Keratinocyte (primary cell): ENCODE results near the gene CTCF. TPM values are rescaled to one million over a fixed set of nuclear protein-coding genes. Genes with fewer than 3 reads are reported as not detected.

Experiments used
- DNase-seq: peaks from one replicate; pipeline ENCODE4 v3.0.0-alpha.2; 2011; ENCODE audit warnings: low read depth, missing footprints, low spot score
- FAIRE-seq: peaks from 2 replicates; lab custom pipeline; 2011; peaks lifted over from hg19 to GRCh38; lab: Jason Lieb, UNC
- H2AFZ ChIP-seq: 2 replicates; pipeline ENCODE4 v1.6.0; 2012; ENCODE audit warnings: low read length, control low read depth, inconsistent platforms; ENCODE audit not compliant: control insufficient read depth
- H3K27ac ChIP-seq: 2 replicates; pipeline ENCODE4 v1.5.1; 2011; ENCODE audit warnings: low read length; ENCODE audit not compliant: control insufficient read depth, insufficient read depth
- H3K27me3 ChIP-seq: 3 replicates; pipeline ENCODE4 v1.6.0; 2011; ENCODE audit warnings: low read length; ENCODE audit not compliant: control insufficient read depth, insufficient read depth; ENCODE audit errors: extremely low read depth
- H3K36me3 ChIP-seq, 2 experiments: 2 replicates in 1 of 2; 3 replicates in 1 of 2; pipeline ENCODE4 v1.5.1; 2011; ENCODE audit warnings: low read length in 2 of 2, mild to moderate bottlenecking in 1 of 2; ENCODE audit not compliant: control insufficient read depth in 2 of 2, insufficient read depth in 2 of 2; ENCODE audit errors: extremely low read depth in 1 of 2
- H3K4me1 ChIP-seq: 3 replicates; pipeline ENCODE4 v1.5.1; 2011; ENCODE audit warnings: low read length; ENCODE audit not compliant: control insufficient read depth, insufficient read depth; ENCODE audit errors: extremely low read depth
- H3K4me2 ChIP-seq: 3 replicates; pipeline ENCODE4 v1.6.0; 2011; ENCODE audit warnings: low read depth, low read length; ENCODE audit not compliant: control insufficient read depth, insufficient read depth; ENCODE audit errors: extremely low read depth
- H3K4me3 ChIP-seq, 3 experiments: fragments of 200-600 bp in 1 of 3; sonication (generic) in 1 of 3; 2 replicates in 2 of 3; 3 replicates in 1 of 3; pipeline ENCODE4 v1.5.1; 2011 to 2016; ENCODE audit warnings: low read length in 3 of 3, mild to moderate bottlenecking in 3 of 3, control low read depth in 2 of 3, inconsistent platforms in 1 of 3, low read depth in 1 of 3, mixed read lengths in 1 of 3, mixed run types in 1 of 3, moderate library complexity in 1 of 3; ENCODE audit not compliant: control insufficient read depth in 2 of 3, insufficient read depth in 2 of 3; ENCODE audit errors: extremely low read depth in 1 of 3
- H3K79me2 ChIP-seq: 2 replicates; pipeline ENCODE4 v1.6.0; 2012; ENCODE audit warnings: low read length; ENCODE audit not compliant: control insufficient read depth, insufficient read depth
- H3K9ac ChIP-seq: 3 replicates; pipeline ENCODE4 v1.6.0; 2011; ENCODE audit warnings: low read length; ENCODE audit not compliant: control insufficient read depth, insufficient read depth; ENCODE audit errors: extremely low read depth
- H3K9me1 ChIP-seq: 3 replicates; pipeline ENCODE4 v1.6.0; 2011; ENCODE audit warnings: low read length; ENCODE audit not compliant: control insufficient read depth, insufficient read depth; ENCODE audit errors: extremely low read depth
- H3K9me3 ChIP-seq: 2 replicates; pipeline ENCODE4 v1.5.1; 2012; ENCODE audit warnings: low read depth, low read length; ENCODE audit not compliant: control insufficient read depth
- H4K20me1 ChIP-seq: 3 replicates; pipeline ENCODE4 v1.6.0; 2011; ENCODE audit warnings: low read length; ENCODE audit not compliant: control insufficient read depth, insufficient read depth; ENCODE audit errors: extremely low read depth
- EZH2 ChIP-seq: IDR thresholded peaks from one replicate; pipeline ENCODE4 v1.6.1; 2012; ENCODE audit warnings: inconsistent platforms, mild to moderate bottlenecking, low read length, moderate library complexity
- dilution Hi-C: fragments of 300-500 bp; cut with MboI; formaldehyde crosslinking; loops from one replicate; pipeline ENCODE4 v1.7.0; 2020; ENCODE audit warnings: low sequenced_read_pairs; ENCODE audit not compliant: extremely low pct_ligation_motif_present
- polyA plus RNA-seq, 5 experiments: library from polyadenylated mRNA; depleted of rRNA in 3 of 5; stranded (reverse) in 3 of 5; stranded (forward) in 1 of 5; unstranded in 1 of 5; fragments of >200 nt; gene quantifications; 1 replicate in 1 of 5; 2 replicates in 3 of 5; 3 replicates in 1 of 5; pipeline versions ENCODE4 v1.2.1 to v1.2.3, GENCODE V29; 2011 to 2012; ENCODE audit warnings: missing spikeins in 2 of 5, low read depth in 1 of 5, low replicate concordance in 1 of 5
- TF ChIP-seq, protein P1 (sequence below), 3 experiments: IDR thresholded peaks in 1 of 3; conservative IDR thresholded peaks in 1 of 3; optimal IDR thresholded peaks in 1 of 3; 2 replicates in 2 of 3; 3 replicates in 1 of 3; pipeline versions ENCODE3 to v1.5.1; 2011; ENCODE audit warnings: low read length in 3 of 3, mild to moderate bottlenecking in 3 of 3, moderate library complexity in 2 of 3, control low read depth in 1 of 3, inconsistent platforms in 1 of 3; ENCODE audit not compliant: insufficient read depth in 2 of 3; ENCODE audit errors: extremely low read depth in 1 of 3

CTCF gene
- polyA plus RNA-seq, 1 donor (not counting 4 experiments of a cell fraction or from before 2014, with no cell fraction given): 21.4 TPM

DNA sequence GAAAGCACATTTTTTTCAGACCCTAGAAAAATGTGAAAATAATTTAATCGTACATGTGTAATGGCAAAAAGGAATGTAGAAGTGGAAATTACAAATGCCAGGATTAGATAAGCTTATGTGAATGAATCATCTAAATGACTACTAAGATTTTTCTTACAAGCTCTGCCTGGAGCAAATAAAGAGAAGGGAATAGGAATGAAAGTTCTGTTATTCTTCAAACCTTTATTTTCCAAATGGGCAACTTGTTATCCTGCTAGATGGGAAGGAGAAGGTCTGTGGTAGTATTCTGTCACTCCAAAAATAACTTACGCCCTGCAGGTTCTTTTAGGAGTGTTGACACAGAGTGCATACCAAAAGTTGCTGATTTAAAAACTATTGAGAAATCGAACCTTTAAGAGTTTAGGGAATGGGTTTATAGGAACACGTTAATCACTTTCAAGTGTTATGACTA lies 9.7 kb downstream of the CTCF start:
- TF ChIP-seq, protein P1, sequence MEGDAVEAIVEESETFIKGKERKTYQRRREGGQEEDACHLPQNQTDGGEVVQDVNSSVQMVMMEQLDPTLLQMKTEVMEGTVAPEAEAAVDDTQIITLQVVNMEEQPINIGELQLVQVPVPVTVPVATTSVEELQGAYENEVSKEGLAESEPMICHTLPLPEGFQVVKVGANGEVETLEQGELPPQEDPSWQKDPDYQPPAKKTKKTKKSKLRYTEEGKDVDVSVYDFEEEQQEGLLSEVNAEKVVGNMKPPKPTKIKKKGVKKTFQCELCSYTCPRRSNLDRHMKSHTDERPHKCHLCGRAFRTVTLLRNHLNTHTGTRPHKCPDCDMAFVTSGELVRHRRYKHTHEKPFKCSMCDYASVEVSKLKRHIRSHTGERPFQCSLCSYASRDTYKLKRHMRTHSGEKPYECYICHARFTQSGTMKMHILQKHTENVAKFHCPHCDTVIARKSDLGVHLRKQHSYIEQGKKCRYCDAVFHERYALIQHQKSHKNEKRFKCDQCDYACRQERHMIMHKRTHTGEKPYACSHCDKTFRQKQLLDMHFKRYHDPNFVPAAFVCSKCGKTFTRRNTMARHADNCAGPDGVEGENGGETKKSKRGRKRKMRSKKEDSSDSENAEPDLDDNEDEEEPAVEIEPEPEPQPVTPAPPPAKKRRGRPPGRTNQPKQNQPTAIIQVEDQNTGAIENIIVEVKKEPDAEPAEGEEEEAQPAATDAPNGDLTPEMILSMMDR (optimal IDR thresholded peaks at IDR 0.05 in 1 of 3, IDR thresholded peaks at IDR 0.05 in 1 of 3, conservative IDR thresholded peaks at IDR 0.05 in 1 of 3; ENCODE audit: extremely low read depth in 1 of 3, insufficient read depth in 2 of 3, low read length in 3 of 3): no peak
- TF ChIP-seq EZH2: no peak
- H3K9me1 ChIP-seq: no peaks in the 10 kb centered on the region
- no peak overlapping the region for H2AFZ ChIP-seq
- peaks cover 3% of the 10 kb centered on the region for H4K20me1 ChIP-seq
- no peak overlapping the region for H3K4me2 ChIP-seq
- no peak overlapping the region for H3K4me3 ChIP-seq
- H3K9me3 ChIP-seq: no peaks in the 10 kb centered on the region
- no peaks in the 10 kb centered on the region for H3K4me1 ChIP-seq
- dilution Hi-C loops: no loop called here
- H3K27ac ChIP-seq: no peak overlapping the region
- DNase-seq (no peak), FAIRE-seq (no peak)
- H3K9ac ChIP-seq: no peak overlapping the region
- peaks cover 8 to 22% of the 10 kb centered on the region in 2 experiments for H3K36me3 ChIP-seq
- peaks cover 77% of the 10 kb centered on the region for H3K79me2 ChIP-seq
- no peaks in the 10 kb centered on the region for H3K27me3 ChIP-seq

DNA sequence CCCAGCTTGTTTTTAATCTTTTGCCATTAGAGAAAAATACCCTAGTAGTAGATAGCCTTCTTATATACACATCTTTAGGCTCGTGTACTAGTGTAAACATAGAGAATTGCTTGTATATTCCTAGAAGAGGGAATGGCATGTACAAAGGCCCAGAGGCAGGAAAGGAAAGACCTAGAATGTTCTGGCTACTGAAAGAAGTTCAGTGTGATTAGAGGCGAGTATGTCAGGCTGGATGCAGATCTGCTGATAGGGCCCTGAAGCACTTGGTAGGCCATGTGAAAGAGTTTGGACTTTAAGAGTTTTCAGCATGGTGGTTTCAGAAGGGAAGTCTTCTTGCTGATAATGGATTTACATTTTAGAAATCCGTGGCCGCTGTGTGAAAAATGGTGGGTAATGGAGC lies 17.4 kb downstream of the CTCF start:
- DNase-seq (no peak), FAIRE-seq (no peak)
- peaks cover 5% of the 10 kb centered on the region in 2 experiments for H3K36me3 ChIP-seq
- H3K9me1 ChIP-seq: no peaks in the 10 kb centered on the region
- H3K27me3 ChIP-seq: no peaks in the 10 kb centered on the region
- H3K9ac ChIP-seq: no peak overlapping the region
- H3K4me1 ChIP-seq: no peaks in the 10 kb centered on the region
- peaks cover 66% of the 10 kb centered on the region for H3K79me2 ChIP-seq
- H2AFZ ChIP-seq: no peak overlapping the region
- dilution Hi-C loops: no loop called here
- H4K20me1 ChIP-seq: no peaks in the 10 kb centered on the region
- H3K9me3 ChIP-seq: no peaks in the 10 kb centered on the region
- H3K4me2 ChIP-seq: no peak overlapping the region
- H3K27ac ChIP-seq: no peak overlapping the region
- no peak for TF ChIP-seq EZH2
- TF ChIP-seq, protein P1 (optimal IDR thresholded peaks at IDR 0.05 in 1 of 3, IDR thresholded peaks at IDR 0.05 in 1 of 3, conservative IDR thresholded peaks at IDR 0.05 in 1 of 3; ENCODE audit: extremely low read depth in 1 of 3, insufficient read depth in 2 of 3, low read length in 3 of 3): no peak
- no peak overlapping the region for H3K4me3 ChIP-seq
